Femur (tissue), 1 donor: ENCODE results near the gene ZNF214.
"Not testable (repeated sequence)": the region's sequence is repeated elsewhere in the genome, so short reads cannot be mapped to it uniquely, and the experiment has no call there.

Experiments used
- DNase-seq: peaks from one replicate; pipeline ENCODE4 v3.0.0-alpha.2; 2017

Gene ZNF214

DNA sequence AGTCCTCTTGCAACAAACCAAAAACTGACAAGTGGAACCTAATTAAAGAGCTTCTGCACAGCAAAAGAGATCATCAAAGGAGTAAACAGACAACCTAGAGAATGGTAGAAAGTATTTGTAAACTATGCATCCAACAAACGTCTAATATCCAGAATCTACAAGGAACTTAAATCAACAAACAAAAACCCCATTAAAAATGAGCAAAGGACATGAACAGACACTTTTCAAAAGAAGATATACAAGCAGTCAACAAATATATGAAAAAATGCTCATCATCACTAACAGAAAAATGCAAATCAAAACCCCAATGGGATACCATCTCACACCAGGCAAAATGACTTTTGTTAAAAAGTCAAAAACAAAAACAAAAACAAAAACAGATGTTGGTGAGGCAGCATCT is 33.7 kb downstream of the ZNF214 start:
- no peak for DNase-seq

DNA sequence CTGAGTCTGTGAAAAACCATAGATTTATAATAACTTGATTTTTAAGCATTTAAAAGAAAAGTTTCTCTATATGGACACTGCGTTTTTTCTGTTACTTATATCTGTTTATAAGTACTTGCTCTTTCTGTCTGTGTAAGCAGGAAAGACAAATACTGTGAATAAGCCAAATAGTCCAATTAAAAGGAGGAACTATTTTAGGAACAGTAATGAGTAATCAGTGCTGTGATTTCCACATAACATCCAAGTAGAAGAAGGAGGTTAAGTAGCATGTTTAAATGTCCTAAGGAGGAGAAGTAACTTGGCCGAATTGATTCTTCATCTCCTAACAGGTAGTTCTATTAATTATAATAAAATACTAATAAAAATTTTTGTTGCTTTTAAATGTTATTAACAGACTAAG is 40.8 kb downstream of the ZNF214 start:
- DNase-seq: no peak

DNA sequence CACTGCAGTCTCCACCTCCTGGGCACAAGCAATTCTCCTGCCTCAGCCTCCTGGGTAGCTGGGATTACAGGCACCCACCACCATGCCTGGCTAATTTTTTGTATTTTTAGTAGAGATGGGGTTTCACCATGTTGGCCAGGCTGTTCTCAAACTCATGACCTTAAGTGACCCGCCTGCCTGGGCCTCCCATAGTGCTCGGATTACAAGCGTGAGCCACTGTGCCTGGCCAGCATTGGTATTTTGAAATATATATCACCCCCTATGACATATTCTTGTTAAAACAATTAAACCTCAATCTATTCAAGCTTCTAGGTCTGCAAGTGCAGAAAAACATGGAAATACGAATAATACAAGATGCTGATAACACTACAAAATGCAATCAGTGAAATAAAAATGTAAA is 50.3 kb downstream of the ZNF214 start:
- DNase-seq: not testable (repeated sequence)

DNA sequence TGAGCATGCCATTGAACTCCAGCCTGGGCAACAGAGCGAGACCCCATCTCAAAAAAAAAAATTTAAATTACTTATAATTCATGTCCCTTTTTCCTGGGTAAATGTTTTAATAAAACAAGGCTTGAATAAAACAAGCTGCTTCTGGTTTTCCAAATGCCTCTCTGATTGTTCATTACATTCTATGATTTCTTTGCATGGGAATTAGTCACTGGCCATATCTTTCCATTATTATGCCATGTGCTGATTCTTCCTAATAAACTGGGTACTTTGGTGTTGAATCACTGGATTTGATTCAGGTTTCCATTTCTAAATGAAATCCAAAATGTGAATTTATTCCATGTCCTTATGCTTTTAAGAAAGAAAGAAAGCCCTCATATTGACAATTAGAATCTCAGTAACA is 51.3 kb downstream of the ZNF214 start:
- DNase-seq: no peak

DNA sequence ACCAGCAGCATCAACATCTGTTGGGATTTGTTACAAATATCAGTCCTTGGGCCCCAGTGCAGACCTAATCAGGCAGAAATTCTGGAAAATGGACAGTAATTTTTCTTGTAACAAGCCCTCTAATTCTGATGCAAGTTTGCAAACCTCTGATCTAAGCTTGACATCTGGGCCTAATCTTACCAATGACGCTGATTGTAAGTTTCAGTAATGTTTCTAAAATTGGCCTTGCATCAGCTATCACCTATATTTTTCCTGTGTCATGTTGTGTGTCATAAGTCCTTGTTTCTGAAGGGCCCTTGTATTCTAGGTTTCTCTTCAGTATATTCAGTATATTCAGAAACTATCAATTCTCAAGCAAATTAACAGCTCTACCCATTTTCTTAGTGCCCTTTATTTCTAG is 57.5 kb downstream of the ZNF214 start:
- DNase-seq: no peak

DNA sequence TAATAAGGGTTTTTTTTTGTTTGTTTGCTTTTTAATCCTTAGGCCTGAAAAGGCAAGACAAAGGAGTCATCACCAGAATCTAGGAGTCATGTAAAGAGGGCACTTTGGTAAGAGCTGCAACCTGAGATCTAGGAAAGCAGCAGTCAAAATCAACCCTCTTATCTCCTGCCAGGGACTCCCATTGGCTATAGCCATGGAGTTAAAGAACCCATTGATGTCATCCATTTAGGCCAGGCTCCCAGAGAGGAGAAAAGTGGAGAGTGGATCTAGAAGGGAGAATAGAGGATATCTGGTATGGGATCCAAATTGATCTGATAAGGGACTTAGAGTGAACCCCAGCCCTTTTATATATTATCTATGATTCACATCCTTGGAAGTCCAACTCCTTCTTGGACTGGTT is 58.0 kb downstream of the ZNF214 start:
- DNase-seq: no peak

DNA sequence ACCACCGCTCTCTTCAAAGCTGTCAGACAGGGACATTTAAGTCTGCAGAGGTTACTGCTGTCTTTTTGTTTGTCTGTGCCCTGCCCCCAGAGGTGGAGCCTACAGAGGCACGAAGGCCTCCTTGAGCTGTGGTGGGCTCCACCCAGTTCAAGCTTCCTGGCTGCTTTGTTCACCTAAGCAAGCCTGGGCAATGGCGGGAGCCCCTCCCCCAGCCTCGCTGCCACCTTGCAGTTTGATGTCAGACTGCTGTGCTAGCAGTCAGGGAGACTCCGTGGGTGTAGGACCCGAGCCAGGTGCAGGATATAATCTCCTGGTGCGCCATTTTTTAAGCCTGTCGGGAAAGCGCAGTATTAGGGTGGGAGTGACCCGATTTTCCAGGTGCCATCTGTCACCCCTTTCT is 65.9 kb downstream of the ZNF214 start:
- DNase-seq: not testable (repeated sequence)
